Smooth muscle cell (in vitro differentiated cells): ENCODE results near the gene HRC. TPM values are rescaled to one million over a fixed set of nuclear protein-coding genes. Genes with fewer than 3 reads are reported as not detected.

Experiments used
- DNase-seq: peaks from one replicate; lab custom pipeline; 2025; ENCODE audit not compliant: unreplicated experiment; lab: John Stamatoyannopoulos, UW
- H2AFZ ChIP-seq: fragments of 200-600 bp; sonication (generic); 2 replicates; pipeline ENCODE4 v1.6.0; 2016; ENCODE audit warnings: antibody characterized with exemption, low read depth, mild to moderate bottlenecking
- H3F3A ChIP-seq: fragments of 200-600 bp; sonication (generic); 2 replicates; pipeline ENCODE4 v1.6.0; 2017; ENCODE audit warnings: antibody characterized with exemption, low read depth
- H3K27ac ChIP-seq: fragments of 200-600 bp; sonication (generic); 2 replicates; pipeline ENCODE4 v1.5.1; 2016; ENCODE audit warnings: low read depth, mild to moderate bottlenecking
- H3K27me3 ChIP-seq: fragments of 200-600 bp; sonication (generic); 2 replicates; pipeline ENCODE4 v1.6.1; 2016; ENCODE audit warnings: low read depth, mild to moderate bottlenecking
- H3K36me3 ChIP-seq: fragments of 200-600 bp; sonication (generic); 2 replicates; pipeline ENCODE4 v1.5.1; 2016; ENCODE audit warnings: low read depth
- H3K4me1 ChIP-seq: fragments of 200-600 bp; sonication (generic); 2 replicates; pipeline ENCODE4 v1.5.1; 2016; ENCODE audit warnings: low read depth
- H3K4me2 ChIP-seq: fragments of 200-600 bp; sonication (generic); 2 replicates; pipeline ENCODE4 v1.6.0; 2016; ENCODE audit warnings: mild to moderate bottlenecking
- H3K4me3 ChIP-seq: fragments of 200-600 bp; sonication (generic); 2 replicates; pipeline ENCODE4 v1.5.1; 2016; ENCODE audit warnings: mild to moderate bottlenecking
- H3K79me2 ChIP-seq: fragments of 200-600 bp; sonication (generic); 2 replicates; pipeline ENCODE4 v1.6.0; 2016; ENCODE audit warnings: low read depth, mild to moderate bottlenecking
- H3K9ac ChIP-seq: fragments of 200-600 bp; sonication (generic); 2 replicates; pipeline ENCODE4 v1.6.0; 2016; ENCODE audit warnings: low read depth
- H3K9me3 ChIP-seq: fragments of 200-600 bp; sonication (generic); replicated peaks from 2 replicates; pipeline ENCODE4 v1.5.1; 2016; ENCODE audit warnings: low read depth
- H4K20me1 ChIP-seq: fragments of 200-600 bp; sonication (generic); 2 replicates; pipeline ENCODE4 v1.6.0; 2016; ENCODE audit warnings: low read depth
- WGBS: methylation state at CpG from one replicate; pipeline ENCODE4 v1.1.7; 2016; ENCODE audit warnings: low lambda C conversion rate; 5-methylcytosine and 5-hydroxymethylcytosine counted together
- polyA plus RNA-seq: library from polyadenylated mRNA; unstranded; fragments of >200 nt; fragmentation: Nextera tagmentation; extraction: Ambion mirVana; gene quantifications from 2 replicates; pipeline ENCODE4 v1.2.1, GENCODE V29; 2016
- total RNA-seq: library from RNA; depleted of rRNA; stranded (reverse); fragments of >200 nt; gene quantifications from 2 replicates; pipeline ENCODE4 v1.2.3, GENCODE V29; 2014
- TF ChIP-seq, protein P1 (sequence below): fragments of 200-600 bp; sonication (generic); IDR thresholded peaks from 2 replicates; pipeline ENCODE4 v1.5.1; 2017; ENCODE audit warnings: borderline replicate concordance, mild to moderate bottlenecking, antibody characterized with exemption; ENCODE audit not compliant: insufficient read depth, poor library complexity, severe bottlenecking

HRC gene
- total and polyA plus RNA-seq, 2 experiments from 2014 or later, result 0.06 to 1.1 TPM

DNA sequence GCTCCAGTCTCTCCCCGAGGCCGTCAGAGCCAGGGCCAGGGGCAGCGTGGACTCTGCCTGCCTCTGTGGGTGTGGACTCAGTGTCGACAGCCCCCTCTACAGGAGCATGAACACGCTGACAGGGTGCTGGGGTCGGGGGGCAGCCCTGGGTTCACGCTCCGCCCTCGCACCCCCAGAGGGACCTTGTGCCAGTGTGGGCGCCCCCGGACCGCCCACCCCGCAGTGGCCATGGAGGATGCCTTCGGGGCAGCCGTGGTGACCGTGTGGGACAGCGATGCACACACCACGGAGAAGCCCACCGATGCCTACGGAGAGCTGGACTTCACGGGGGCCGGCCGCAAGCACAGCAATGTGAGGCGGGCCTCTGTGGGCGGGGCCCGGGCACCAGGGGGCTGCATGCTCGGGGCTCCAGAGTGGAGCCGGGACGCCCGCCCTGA is 10.7 kb upstream of the HRC start:
- Histone ChIP-seq H3K9ac (no peak overlapping the region), H3K4me1 (no peaks in the 10 kb centered on the region), H3K4me2 (no peak overlapping the region), H3K27ac (no peak overlapping the region), H3K27me3 (no peaks in the 10 kb centered on the region), H3K9me3 (no peaks in the 10 kb centered on the region), H2AFZ (no peak overlapping the region), H3K4me3 (no peak overlapping the region), H3F3A (no peaks in the 10 kb centered on the region), H3K36me3 (peaks cover 4% of the 10 kb centered on the region), H4K20me1 (peaks cover 19% of the 10 kb centered on the region), H3K79me2 (no peaks in the 10 kb centered on the region)
- 82% methylated on average over 20 of the region's 30 CpGs for WGBS
- TF ChIP-seq, protein P1, sequence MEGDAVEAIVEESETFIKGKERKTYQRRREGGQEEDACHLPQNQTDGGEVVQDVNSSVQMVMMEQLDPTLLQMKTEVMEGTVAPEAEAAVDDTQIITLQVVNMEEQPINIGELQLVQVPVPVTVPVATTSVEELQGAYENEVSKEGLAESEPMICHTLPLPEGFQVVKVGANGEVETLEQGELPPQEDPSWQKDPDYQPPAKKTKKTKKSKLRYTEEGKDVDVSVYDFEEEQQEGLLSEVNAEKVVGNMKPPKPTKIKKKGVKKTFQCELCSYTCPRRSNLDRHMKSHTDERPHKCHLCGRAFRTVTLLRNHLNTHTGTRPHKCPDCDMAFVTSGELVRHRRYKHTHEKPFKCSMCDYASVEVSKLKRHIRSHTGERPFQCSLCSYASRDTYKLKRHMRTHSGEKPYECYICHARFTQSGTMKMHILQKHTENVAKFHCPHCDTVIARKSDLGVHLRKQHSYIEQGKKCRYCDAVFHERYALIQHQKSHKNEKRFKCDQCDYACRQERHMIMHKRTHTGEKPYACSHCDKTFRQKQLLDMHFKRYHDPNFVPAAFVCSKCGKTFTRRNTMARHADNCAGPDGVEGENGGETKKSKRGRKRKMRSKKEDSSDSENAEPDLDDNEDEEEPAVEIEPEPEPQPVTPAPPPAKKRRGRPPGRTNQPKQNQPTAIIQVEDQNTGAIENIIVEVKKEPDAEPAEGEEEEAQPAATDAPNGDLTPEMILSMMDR, result no peak
- DNase-seq, result no peak

DNA sequence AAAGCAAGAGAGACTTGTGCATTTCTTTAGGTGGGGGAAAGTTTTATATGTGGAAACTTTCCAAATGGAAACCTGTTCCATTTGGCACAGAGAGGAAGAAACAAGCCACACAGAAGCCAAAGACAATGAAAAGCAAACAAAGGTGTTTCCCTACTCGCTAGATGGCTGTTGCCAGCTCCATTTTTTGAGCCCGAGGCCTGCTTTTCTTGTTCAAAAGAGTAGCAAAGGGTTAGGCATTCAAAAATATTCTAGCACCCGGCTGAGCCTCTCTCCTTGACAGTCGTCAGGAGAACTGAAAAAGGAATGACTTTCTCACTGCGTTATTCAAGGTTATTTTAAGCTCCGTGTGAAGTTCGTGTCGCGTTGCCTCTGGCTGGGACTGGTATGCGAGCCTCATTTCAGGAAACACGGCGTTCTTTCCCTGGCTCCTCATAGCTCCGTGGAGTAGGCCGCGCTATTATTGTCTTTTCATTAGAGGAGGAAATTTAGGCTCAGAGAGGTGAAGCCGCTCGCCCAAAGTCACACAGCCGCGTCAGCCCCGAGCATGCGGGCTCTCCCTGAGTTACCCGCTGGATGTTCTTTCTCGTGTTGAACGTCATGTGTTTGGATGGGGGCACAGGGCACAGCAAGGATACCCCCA is 10.0 kb upstream of the HRC start:
- Histone ChIP-seq H3K4me3 (no peak overlapping the region), H3F3A (no peaks in the 10 kb centered on the region), H3K4me2 (no peak overlapping the region), H3K27ac (no peak overlapping the region), H4K20me1 (peaks cover 24% of the 10 kb centered on the region), H3K4me1 (no peaks in the 10 kb centered on the region), H3K79me2 (no peaks in the 10 kb centered on the region), H2AFZ (no peak overlapping the region), H3K9ac (no peak overlapping the region), H3K9me3 (no peaks in the 10 kb centered on the region), H3K27me3 (no peaks in the 10 kb centered on the region), H3K36me3 (peaks cover 4% of the 10 kb centered on the region)
- TF ChIP-seq, protein P1, result no peak
- 84% methylated on average over 24 of the region's 24 CpGs for WGBS
- DNase-seq, result no peak

DNA sequence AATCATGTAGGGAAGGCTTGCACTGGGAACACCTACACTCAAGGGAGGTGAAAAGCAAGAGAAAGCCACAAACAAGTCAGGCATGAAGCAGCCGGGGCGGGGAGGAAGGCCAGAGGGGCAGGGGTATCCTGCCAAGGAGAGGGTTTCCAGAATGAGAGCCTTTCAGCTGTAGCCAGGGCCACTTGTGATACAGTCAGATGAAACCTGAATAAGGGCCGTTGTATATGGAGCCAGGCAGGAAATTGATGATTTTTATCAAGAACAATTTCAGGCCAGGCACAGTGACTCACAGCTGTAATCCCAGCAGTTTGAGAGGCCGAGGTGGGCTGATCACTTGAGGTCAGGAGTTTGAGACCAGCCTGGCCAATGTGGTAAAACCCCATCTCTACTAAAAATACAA is 6.8 kb upstream of the HRC start:
- H3K27ac ChIP-seq, result no peak overlapping the region
- H3K9ac ChIP-seq, result no peak overlapping the region
- H3K9me3 ChIP-seq, result no peaks in the 10 kb centered on the region
- 72% methylated on average over 4 of the region's 4 CpGs for WGBS
- no peaks in the 10 kb centered on the region for H3K27me3 ChIP-seq
- TF ChIP-seq, protein P1, result no peak
- H3F3A ChIP-seq, result no peaks in the 10 kb centered on the region
- H4K20me1 ChIP-seq, result peaks cover 30% of the 10 kb centered on the region
- no peak overlapping the region for H3K4me3 ChIP-seq
- no peak for DNase-seq
- peaks cover 11% of the 10 kb centered on the region for H3K79me2 ChIP-seq
- no peaks in the 10 kb centered on the region for H3K36me3 ChIP-seq
- H2AFZ ChIP-seq, result no peak overlapping the region
- peaks cover 4% of the 10 kb centered on the region for H3K4me1 ChIP-seq
- no peak overlapping the region for H3K4me2 ChIP-seq

DNA sequence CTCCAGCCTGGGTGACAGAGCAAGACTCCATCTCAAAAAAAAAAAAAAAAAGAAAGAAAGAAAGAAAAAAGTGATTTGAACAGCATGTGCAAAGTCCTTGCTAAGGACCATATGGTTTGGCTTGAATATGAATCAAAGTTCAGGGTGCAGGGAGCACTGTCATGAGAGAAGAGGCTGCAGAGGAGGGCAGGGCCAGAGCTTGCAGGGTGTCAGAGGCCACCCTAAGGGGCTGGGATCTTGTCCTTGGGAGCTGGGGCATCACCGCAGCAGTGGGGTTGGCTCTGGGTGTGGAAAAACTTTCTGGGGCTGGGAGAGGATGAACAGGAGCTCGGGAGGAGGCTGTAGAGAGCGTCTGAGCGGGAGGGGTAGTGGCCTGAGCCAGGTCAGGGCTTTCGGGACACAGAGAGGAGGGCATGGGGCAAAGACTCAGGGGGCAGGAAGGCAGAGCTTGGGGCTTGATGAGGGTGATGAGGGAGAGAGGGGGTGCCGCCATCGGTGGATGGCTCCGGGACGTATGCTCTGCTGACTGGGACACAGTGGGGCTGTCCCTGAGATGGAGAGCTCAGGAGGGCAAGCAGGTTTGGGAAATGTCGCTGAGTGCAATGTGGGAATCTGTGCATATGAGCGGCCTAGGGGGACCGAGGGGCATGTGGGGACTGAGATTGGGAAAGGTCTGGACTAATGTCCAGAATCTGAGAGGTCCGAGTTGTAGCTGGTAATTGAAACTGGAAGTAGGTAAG is 5.4 kb upstream of the HRC start:
- no peak overlapping the region for H3K4me3 ChIP-seq
- H3K27ac ChIP-seq, result no peak overlapping the region
- peaks cover 4% of the 10 kb centered on the region for H3K4me1 ChIP-seq
- 96% methylated on average over 13 of the region's 13 CpGs for WGBS
- peaks cover 26% of the 10 kb centered on the region for H4K20me1 ChIP-seq
- peaks cover 11% of the 10 kb centered on the region for H3K79me2 ChIP-seq
- H3K4me2 ChIP-seq, result no peak overlapping the region
- H3K27me3 ChIP-seq, result no peaks in the 10 kb centered on the region
- no peak overlapping the region for H2AFZ ChIP-seq
- H3K9ac ChIP-seq, result no peak overlapping the region
- no peak for DNase-seq
- TF ChIP-seq, protein P1, result no peak
- no peaks in the 10 kb centered on the region for H3F3A ChIP-seq
- no peaks in the 10 kb centered on the region for H3K36me3 ChIP-seq
- H3K9me3 ChIP-seq, result no peaks in the 10 kb centered on the region
